NCI-H524 (cell line): Measurements from ENCODE around the gene FGL2.
"Not testable (repeated sequence)": the region's sequence is repeated elsewhere in the genome, so short reads cannot be mapped to it uniquely, and the experiment has no call there.

ENCODE experiments used
- DNase-seq, 2 experiments: peaks; one replicate each; lab custom pipeline; 2025; lab: John Stamatoyannopoulos, UW

Gene FGL2

DNA sequence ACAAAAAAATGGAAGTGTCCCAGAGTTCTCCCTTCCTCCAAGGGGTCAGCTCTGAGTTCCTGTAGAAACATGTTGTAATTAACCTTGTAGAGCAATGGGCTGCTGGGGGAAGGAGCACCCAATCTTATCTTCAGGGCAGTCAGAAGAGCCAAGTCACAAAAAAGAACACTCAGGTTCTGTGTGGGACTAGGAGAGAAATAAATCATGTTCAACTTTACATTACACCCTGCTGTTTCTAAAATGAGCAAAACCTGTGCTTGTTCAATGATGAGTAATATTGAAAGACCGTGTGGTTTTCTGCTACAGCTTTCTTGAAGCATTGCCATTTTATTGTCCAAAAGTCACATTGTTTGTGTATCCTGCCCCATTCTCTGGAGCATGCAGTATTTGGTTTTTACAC lies 42.6 kb downstream of the FGL2 start:
- not testable (repeated sequence) for DNase-seq

DNA sequence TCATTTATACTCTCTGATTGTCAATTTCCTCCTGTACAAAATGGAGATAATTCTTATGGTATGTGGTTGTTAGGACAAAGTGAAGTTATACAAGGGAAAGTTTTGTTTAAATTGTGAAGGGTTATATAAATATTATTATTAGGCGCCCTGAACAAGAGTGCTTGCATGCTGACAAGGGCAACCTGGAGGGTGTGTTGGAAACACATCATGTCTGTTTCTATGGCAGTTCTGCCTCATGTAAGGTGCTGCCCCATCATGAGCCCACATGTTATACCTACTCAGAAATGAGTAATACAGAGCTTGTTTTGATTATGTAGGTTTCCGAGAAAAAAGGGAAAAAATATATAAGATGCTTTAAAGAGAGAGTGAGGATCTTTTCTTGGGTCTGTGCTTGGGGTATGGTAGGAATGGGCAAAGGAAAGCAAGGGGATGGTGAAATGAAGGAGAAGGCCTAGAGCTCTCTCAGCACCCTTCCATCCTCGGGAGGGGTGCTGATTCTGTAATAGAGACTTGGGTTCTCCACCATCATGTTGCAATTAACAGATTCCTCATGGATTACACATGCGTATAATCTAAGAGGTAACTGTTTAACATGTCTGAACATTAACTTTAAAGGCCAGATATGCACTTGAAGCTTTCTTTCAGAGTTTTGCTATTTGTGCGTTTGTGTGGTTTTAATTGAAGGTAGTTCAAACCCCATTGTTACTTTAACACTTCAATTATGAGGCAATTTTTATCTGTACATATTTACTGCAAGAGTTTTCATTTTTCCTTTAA lies 43.8 kb downstream of the FGL2 start:
- DNase-seq: not testable (repeated sequence)

- DNase-seq: not testable (repeated sequence)
These were observed 44.6 kb downstream of the FGL2 start for GRCh38 chr7:77154917-77155464.

DNA sequence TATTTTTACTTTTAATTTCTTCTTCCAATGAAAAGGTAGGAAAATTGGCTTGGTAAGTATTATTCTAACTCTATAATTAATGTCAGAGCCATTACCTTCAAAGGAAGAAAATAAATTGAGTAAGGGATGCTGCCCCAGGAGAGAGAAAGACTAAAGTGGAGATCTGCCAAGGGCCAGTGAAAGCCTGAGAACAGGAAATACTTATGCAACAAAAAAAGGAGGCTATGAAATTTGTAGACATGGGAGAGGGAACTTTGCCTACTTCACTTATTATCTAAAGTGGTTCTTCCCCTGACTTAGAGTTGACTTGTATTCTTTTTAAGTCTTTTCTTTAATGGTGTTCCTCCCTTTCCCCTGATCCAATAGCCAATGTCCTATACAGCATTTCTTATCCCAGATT lies 47.4 kb downstream of the FGL2 start:
- not testable (repeated sequence) for DNase-seq
